ENCODE results near the gene SHISAL1. TPM values are rescaled to one million over a fixed set of nuclear protein-coding genes. Genes with fewer than 3 reads are reported as not detected.

The SHISAL1 gene
- total and polyA plus RNA-seq, 2 experiments from 2014 or later = 0.58 to 2.2 TPM

- Histone ChIP-seq H3K9ac (no peak overlapping the region), H3K27ac (no peak overlapping the region), H3K9me3 (ENCODE audit: low read depth) (no peaks in the 10 kb centered on the region), H3K36me3 (ENCODE audit: low read depth) (no peaks in the 10 kb centered on the region), H4K20me1 (ENCODE audit: insufficient read depth) (no peaks in the 10 kb centered on the region), H3K27me3 (replicated peaks; ENCODE audit: insufficient read depth) (0 out of 2 replicates have a peak, but pooled peaks cover 10% of the 10 kb centered on the region), H3K4me3 (no peak overlapping the region), H3K4me1 (ENCODE audit: insufficient read depth) (peaks cover 17% of the 10 kb centered on the region), H3K9me2 (ENCODE audit: insufficient read depth) (no peaks in the 10 kb centered on the region), H3K79me2 (ENCODE audit: insufficient read depth) (no peaks in the 10 kb centered on the region), H3K4me2 (ENCODE audit: unreplicated experiment) (no peak overlapping the region), H2AFZ (no peak overlapping the region), H3F3A (ENCODE audit: insufficient read depth) (no peaks in the 10 kb centered on the region)
- no peak for TF ChIP-seq EZH2phosphoT487 (IDR thresholded peaks at IDR 0.05; ENCODE audit: insufficient read depth, low read depth)
- no peak for TF ChIP-seq EZH2 (IDR thresholded peaks at IDR 0.05; ENCODE audit: insufficient read depth, poor library complexity, severe bottlenecking)
- peak; percentile 61 for DNase-seq
- 46 to 51% methylated on average over 4 of the region's 4 CpGs for WGBS, 2 experiments (ENCODE audit: low coverage in 1 of 2, low lambda C conversion rate in 2 of 2, missing lambda C conversion rate in 2 of 2)
- in situ Hi-C loops (cut with MboI) = no loop called here
Observed at GRCh38 chr22:44210722-44211121, 102.0 kb downstream of the SHISAL1 start.

DNA sequence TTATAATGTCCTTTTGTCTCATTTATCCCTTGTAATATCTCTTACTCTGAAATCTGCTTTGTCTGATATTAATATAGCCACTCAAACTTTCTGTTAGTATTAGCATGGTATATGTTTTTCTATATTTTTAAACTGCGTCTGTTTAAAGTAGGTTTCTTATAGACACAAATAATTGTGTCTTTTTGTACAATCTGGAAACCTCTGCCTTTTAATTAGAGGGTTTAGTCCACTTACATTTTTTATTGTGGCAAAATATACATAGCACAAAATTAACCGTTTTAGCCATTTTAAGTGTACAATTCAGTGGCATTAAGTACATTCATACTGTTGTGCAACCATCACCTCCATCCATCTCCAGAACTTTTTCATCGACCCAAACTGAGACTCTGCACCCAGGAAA is 103.4 kb downstream of the SHISAL1 start:
- peaks cover 17% of the 10 kb centered on the region for H3K4me1 ChIP-seq (ENCODE audit: insufficient read depth)

GRCh38 chr22:44207981-44208317 is 104.8 kb downstream of the SHISAL1 start:
- Histone ChIP-seq H3K4me1 (ENCODE audit: insufficient read depth) (peaks cover 17% of the 10 kb centered on the region), H3K79me2 (ENCODE audit: insufficient read depth) (no peaks in the 10 kb centered on the region), H3K9me2 (ENCODE audit: insufficient read depth) (no peaks in the 10 kb centered on the region), H3K4me3 (no peak overlapping the region), H3K27me3 (replicated peaks; ENCODE audit: insufficient read depth) (0 out of 2 replicates have a peak, but pooled peaks cover 10% of the 10 kb centered on the region), H3K9me3 (ENCODE audit: low read depth) (no peaks in the 10 kb centered on the region), H3K27ac (no peak overlapping the region), H2AFZ (no peak overlapping the region), H3F3A (ENCODE audit: insufficient read depth) (0 out of 2 replicates have a peak, but pooled peaks cover under 1% of the 10 kb centered on the region), H3K4me2 (ENCODE audit: unreplicated experiment) (no peak overlapping the region), H3K9ac (no peak overlapping the region), H3K36me3 (ENCODE audit: low read depth) (no peaks in the 10 kb centered on the region), H4K20me1 (ENCODE audit: insufficient read depth) (no peaks in the 10 kb centered on the region)
- DNase-seq = no peak
- in situ Hi-C loops (cut with MboI) = no loop called here
- WGBS, 2 experiments (ENCODE audit: low coverage in 1 of 2, low lambda C conversion rate in 2 of 2, missing lambda C conversion rate in 2 of 2) = 88 to 91% methylated on average over 4 of the region's 4 CpGs
- TF ChIP-seq EZH2 (IDR thresholded peaks at IDR 0.05; ENCODE audit: insufficient read depth, poor library complexity, severe bottlenecking) = no peak
- no peak for TF ChIP-seq EZH2phosphoT487 (IDR thresholded peaks at IDR 0.05; ENCODE audit: insufficient read depth, low read depth)

More for the DNA sequence above, 103.4 kb downstream of the SHISAL1 start:
- no peak for DNase-seq
- in situ Hi-C loops (cut with MboI) = no loop called here
- Histone ChIP-seq H3K9ac (no peak overlapping the region), H3K4me3 (no peak overlapping the region), H2AFZ (no peak overlapping the region), H3K4me2 (ENCODE audit: unreplicated experiment) (no peak overlapping the region), H3K36me3 (ENCODE audit: low read depth) (no peaks in the 10 kb centered on the region), H3K27me3 (replicated peaks; ENCODE audit: insufficient read depth) (0 out of 2 replicates have a peak, but pooled peaks cover 10% of the 10 kb centered on the region), H3K27ac (no peak overlapping the region), H3K9me2 (ENCODE audit: insufficient read depth) (no peaks in the 10 kb centered on the region), H3K79me2 (ENCODE audit: insufficient read depth) (no peaks in the 10 kb centered on the region), H3F3A (ENCODE audit: insufficient read depth) (no peaks in the 10 kb centered on the region), H3K9me3 (ENCODE audit: low read depth) (no peaks in the 10 kb centered on the region), H4K20me1 (ENCODE audit: insufficient read depth) (no peaks in the 10 kb centered on the region)
- TF ChIP-seq EZH2phosphoT487 (IDR thresholded peaks at IDR 0.05; ENCODE audit: insufficient read depth, low read depth) = no peak
- 66 to 74% methylated on average over 3 of the region's 3 CpGs for WGBS, 2 experiments (ENCODE audit: low coverage in 1 of 2, low lambda C conversion rate in 2 of 2, missing lambda C conversion rate in 2 of 2)

GRCh38 chr22:44207173-44207980 is 105.4 kb downstream of the SHISAL1 start:
- Histone ChIP-seq H2AFZ (no peak overlapping the region), H3K4me3 (no peak overlapping the region), H3K27me3 (replicated peaks; ENCODE audit: insufficient read depth) (0 out of 2 replicates have a peak, but pooled peaks cover 10% of the 10 kb centered on the region), H3K9me2 (ENCODE audit: insufficient read depth) (no peaks in the 10 kb centered on the region), H3K4me1 (ENCODE audit: insufficient read depth) (peaks cover 20% of the 10 kb centered on the region), H3K9me3 (ENCODE audit: low read depth) (no peaks in the 10 kb centered on the region), H3F3A (ENCODE audit: insufficient read depth) (0 out of 2 replicates have a peak, but pooled peaks cover 5% of the 10 kb centered on the region), H4K20me1 (ENCODE audit: insufficient read depth) (no peaks in the 10 kb centered on the region), H3K27ac (no peak overlapping the region), H3K36me3 (ENCODE audit: low read depth) (no peaks in the 10 kb centered on the region), H3K79me2 (ENCODE audit: insufficient read depth) (no peaks in the 10 kb centered on the region), H3K9ac (no peak overlapping the region), H3K4me2 (ENCODE audit: unreplicated experiment) (no peak overlapping the region)
- DNase-seq = no peak
- TF ChIP-seq EZH2phosphoT487 (IDR thresholded peaks at IDR 0.05; ENCODE audit: insufficient read depth, low read depth) (no peak), EZH2 (IDR thresholded peaks at IDR 0.05; ENCODE audit: insufficient read depth, poor library complexity, severe bottlenecking) (no peak)
- in situ Hi-C loops (cut with MboI) = no loop called here
- 69 to 80% methylated on average over 9 to 16 of the region's 16 CpGs for WGBS, 2 experiments (ENCODE audit: low coverage in 1 of 2, low lambda C conversion rate in 2 of 2, missing lambda C conversion rate in 2 of 2)
